Measurements from ENCODE around the gene KRTAP10-10. TPM values are rescaled to one million over a fixed set of nuclear protein-coding genes. Genes with fewer than 3 reads are reported as not detected.
"Not testable (repeated sequence)": the region's sequence is repeated elsewhere in the genome, so short reads cannot be mapped to it uniquely, and the experiment has no call there.

Gene KRTAP10-10
- total and polyA plus RNA-seq, 10 donors: not detected

GRCh38 chr21:44632067-44632466 is 5.1 kb upstream of the KRTAP10-10 start:
- DNase-seq: no peak
- TF ChIP-seq POLR2A (IDR thresholded peaks at IDR 0.05) (no peak), POLR2AphosphoS5 (IDR thresholded peaks at IDR 0.05) (no peak), CTCF (IDR thresholded peaks at IDR 0.05 in 8 of 11, conservative IDR thresholded peaks at IDR 0.05 in 3 of 11) (no peak)
- Histone ChIP-seq H3K4me1 (peaks cover 0 to 4% (median 0%) of the 10 kb centered on the region in 6 donors), H3K27ac (no peak overlapping the region), H3K9me3 (peaks cover 6 to 47% (median 34%) of the 10 kb centered on the region in 8 donors), H3K36me3 (no peaks in the 10 kb centered on the region), H3K4me3 (no peak overlapping the region), H3K27me3 (replicated peaks in 1 of 7) (peaks cover 0 to 31% (median 0%) of the 10 kb centered on the region in 7 donors)
- intact Hi-C loops (cut with DNase I; ENCODE audit: low total_unique reads): no loop called here
- 82 to 96% (median 90%) methylated on average over 1 of the region's 1 CpG for WGBS, 5 donors

- intact Hi-C loops (cut with DNase I; ENCODE audit: low total_unique reads): no loop called here
- WGBS, 5 donors: 86 to 92% (median 87%) methylated on average over 15 of the region's 15 CpGs
- peaks cover 0 to 46% (median 4%) of the 10 kb centered on the region in 7 donors for H3K27me3 ChIP-seq (replicated peaks in 1 of 7)
These were observed 743 bp upstream of the KRTAP10-10 start for GRCh38 chr21:44636209-44637017.

GRCh38 chr21:44637851-44638348 is 744 bp downstream of the KRTAP10-10 start:
- peaks cover 0 to 46% (median 4%) of the 10 kb centered on the region in 7 donors for H3K27me3 ChIP-seq (replicated peaks in 1 of 7)
- DNase-seq; H3K27ac ChIP-seq; H3K4me1 ChIP-seq; H3K4me3 ChIP-seq; H3K36me3 ChIP-seq; intact Hi-C loops (cut with DNase I; ENCODE audit: low total_unique reads): not testable (repeated sequence)
- WGBS, 5 donors: 72 to 89% (median 77%) methylated on average over 9 to 12 of the region's 12 CpGs
- peaks cover under 1 to 30% (median 18%) of the 10 kb centered on the region in 8 donors for H3K9me3 ChIP-seq

More at GRCh38 chr21:44636209-44637017, 743 bp upstream of the KRTAP10-10 start:
- no peaks in the 10 kb centered on the region for H3K36me3 ChIP-seq
- TF ChIP-seq POLR2AphosphoS5 (IDR thresholded peaks at IDR 0.05): no peak
- no peak for TF ChIP-seq CTCF (IDR thresholded peaks at IDR 0.05 in 8 of 11, conservative IDR thresholded peaks at IDR 0.05 in 3 of 11)
- TF ChIP-seq POLR2A (IDR thresholded peaks at IDR 0.05): no peak
- H3K9me3 ChIP-seq: peaks cover 6 to 38% (median 27%) of the 10 kb centered on the region in 8 donors
- H3K4me3 ChIP-seq: no peak overlapping the region
- no peak for DNase-seq
- no peaks in the 10 kb centered on the region for H3K4me1 ChIP-seq
- H3K27ac ChIP-seq: no peak overlapping the region

GRCh38 chr21:44638506-44639330 is 1.6 kb downstream of the KRTAP10-10 start:
- intact Hi-C loops (cut with DNase I; ENCODE audit: low total_unique reads); DNase-seq; H3K36me3 ChIP-seq; H3K27ac ChIP-seq; H3K4me1 ChIP-seq; H3K4me3 ChIP-seq: not testable (repeated sequence)
- H3K27me3 ChIP-seq (replicated peaks in 1 of 7): peaks cover 0 to 46% (median 4%) of the 10 kb centered on the region in 7 donors
- peaks cover 0 to 30% (median 23%) of the 10 kb centered on the region in 8 donors for H3K9me3 ChIP-seq
- WGBS, 5 donors: 71 to 82% (median 79%) methylated on average over 14 to 21 of the region's 21 CpGs

- intact Hi-C loops (cut with DNase I; ENCODE audit: low total_unique reads): no loop called here
- 80 to 91% (median 89%) methylated on average over 12 of the region's 12 CpGs for WGBS, 5 donors
- DNase-seq: no peak
- TF ChIP-seq POLR2AphosphoS5 (IDR thresholded peaks at IDR 0.05): no peak
- TF ChIP-seq POLR2A (IDR thresholded peaks at IDR 0.05): no peak
- no peak for TF ChIP-seq CTCF (IDR thresholded peaks at IDR 0.05 in 8 of 11, conservative IDR thresholded peaks at IDR 0.05 in 3 of 11)
- no peaks in the 10 kb centered on the region for H3K36me3 ChIP-seq
- H3K27ac ChIP-seq: no peak overlapping the region
- no peak overlapping the region for H3K4me3 ChIP-seq
- peaks cover 0 to 34% (median 29%) of the 10 kb centered on the region in 8 donors for H3K9me3 ChIP-seq
- peaks cover 0 to 46% (median 4%) of the 10 kb centered on the region in 7 donors for H3K27me3 ChIP-seq (replicated peaks in 1 of 7)
- H3K4me1 ChIP-seq: no peaks in the 10 kb centered on the region
These were observed 2.1 kb downstream of the KRTAP10-10 start for GRCh38 chr21:44639331-44639655.
